DOHH2 (cell line): ENCODE data around the gene MIPOL1.
"Not testable (repeated sequence)": the region's sequence is repeated elsewhere in the genome, so short reads cannot be mapped to it uniquely, and the experiment has no call there.

Experiments used
- EZH2phosphoT487 ChIP-seq: fragments of 200-600 bp; sonication (generic); IDR thresholded peaks from 2 replicates; pipeline ENCODE4 v1.6.1; 2017; ENCODE audit warnings: borderline replicate concordance, mild to moderate bottlenecking, antibody characterized with exemption, low read length, moderate library complexity, mixed read lengths
- TF ChIP-seq, protein P1 (sequence below): fragments of 200-600 bp; sonication (generic); IDR thresholded peaks from one replicate; pipeline ENCODE4 v1.5.1; 2014; ENCODE audit warnings: antibody characterized with exemption, mild to moderate bottlenecking, low read depth, low read length; ENCODE audit not compliant: poor library complexity, severe bottlenecking

DNA sequence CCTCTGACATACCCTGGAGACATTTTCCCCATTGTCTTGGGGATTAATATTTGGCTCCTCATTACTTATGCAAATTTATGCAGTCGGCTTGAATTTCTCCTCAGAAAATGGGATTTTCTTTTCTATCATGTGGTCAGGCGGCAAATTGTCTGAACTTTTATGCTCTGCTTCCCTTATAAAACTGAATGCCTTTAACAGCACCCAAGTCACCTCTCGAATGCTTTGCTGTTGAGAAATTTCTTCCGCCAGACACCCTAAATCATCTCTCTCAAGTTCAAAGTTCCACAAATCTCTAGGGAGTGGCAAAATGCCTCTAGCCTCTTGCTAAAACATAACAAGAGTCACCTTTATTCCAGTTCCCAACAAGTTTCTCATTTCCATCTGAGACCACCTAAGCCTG is 27.9 kb downstream of the MIPOL1 start:
- TF ChIP-seq, protein P1, sequence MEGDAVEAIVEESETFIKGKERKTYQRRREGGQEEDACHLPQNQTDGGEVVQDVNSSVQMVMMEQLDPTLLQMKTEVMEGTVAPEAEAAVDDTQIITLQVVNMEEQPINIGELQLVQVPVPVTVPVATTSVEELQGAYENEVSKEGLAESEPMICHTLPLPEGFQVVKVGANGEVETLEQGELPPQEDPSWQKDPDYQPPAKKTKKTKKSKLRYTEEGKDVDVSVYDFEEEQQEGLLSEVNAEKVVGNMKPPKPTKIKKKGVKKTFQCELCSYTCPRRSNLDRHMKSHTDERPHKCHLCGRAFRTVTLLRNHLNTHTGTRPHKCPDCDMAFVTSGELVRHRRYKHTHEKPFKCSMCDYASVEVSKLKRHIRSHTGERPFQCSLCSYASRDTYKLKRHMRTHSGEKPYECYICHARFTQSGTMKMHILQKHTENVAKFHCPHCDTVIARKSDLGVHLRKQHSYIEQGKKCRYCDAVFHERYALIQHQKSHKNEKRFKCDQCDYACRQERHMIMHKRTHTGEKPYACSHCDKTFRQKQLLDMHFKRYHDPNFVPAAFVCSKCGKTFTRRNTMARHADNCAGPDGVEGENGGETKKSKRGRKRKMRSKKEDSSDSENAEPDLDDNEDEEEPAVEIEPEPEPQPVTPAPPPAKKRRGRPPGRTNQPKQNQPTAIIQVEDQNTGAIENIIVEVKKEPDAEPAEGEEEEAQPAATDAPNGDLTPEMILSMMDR = not testable (repeated sequence)
- not testable (repeated sequence) for TF ChIP-seq EZH2phosphoT487
